GM18511 (cell line): Measurements from ENCODE around the gene ST6GALNAC3.
"Not testable (repeated sequence)": the region's sequence is repeated elsewhere in the genome, so short reads cannot be mapped to it uniquely, and the experiment has no call there.

Experiments
- ATAC-seq: cut with Tn5 transposase; IDR thresholded peaks from one replicate; pipeline ENCODE4 v1.9.1; 2021; ENCODE audit warnings: mild to moderate bottlenecking, moderate library complexity; ENCODE audit not compliant: unreplicated experiment

ST6GALNAC3 gene

GRCh38 chr1:76613886-76614285 lies 539.3 kb downstream of the ST6GALNAC3 start:
- no peak for ATAC-seq

GRCh38 chr1:76615253-76616035 lies 540.9 kb downstream of the ST6GALNAC3 start:
- no peak for ATAC-seq

GRCh38 chr1:76620371-76620770 lies 545.8 kb downstream of the ST6GALNAC3 start:
- ATAC-seq, result no peak

GRCh38 chr1:76622774-76623528 lies 548.4 kb downstream of the ST6GALNAC3 start:
- no peak for ATAC-seq

GRCh38 chr1:76625886-76626678 lies 551.5 kb downstream of the ST6GALNAC3 start:
- no peak for ATAC-seq

GRCh38 chr1:76627498-76627897 lies 553.0 kb downstream of the ST6GALNAC3 start:
- no peak for ATAC-seq

GRCh38 chr1:76627901-76628300 lies 553.4 kb downstream of the ST6GALNAC3 start:
- no peak for ATAC-seq

- ATAC-seq, result no peak
Measured at GRCh38 chr1:76632136-76632535, 557.6 kb downstream of the ST6GALNAC3 start.

- no peak for ATAC-seq
Measured at GRCh38 chr1:76635784-76636183, 561.2 kb downstream of the ST6GALNAC3 start.

GRCh38 chr1:76639181-76639580 lies 564.6 kb downstream of the ST6GALNAC3 start:
- ATAC-seq, result no peak

- ATAC-seq, result no peak
Measured at GRCh38 chr1:76640092-76640491, 565.5 kb downstream of the ST6GALNAC3 start.

GRCh38 chr1:76640723-76641122 lies 566.2 kb downstream of the ST6GALNAC3 start:
- no peak for ATAC-seq

GRCh38 chr1:76644139-76644538 lies 569.6 kb downstream of the ST6GALNAC3 start:
- no peak for ATAC-seq

- not testable (repeated sequence) for ATAC-seq
Measured at GRCh38 chr1:76652860-76653259, 578.3 kb downstream of the ST6GALNAC3 start.

GRCh38 chr1:76657623-76658022 lies 583.1 kb downstream of the ST6GALNAC3 start:
- no peak for ATAC-seq

GRCh38 chr1:76659171-76659940 lies 584.8 kb downstream of the ST6GALNAC3 start:
- ATAC-seq, result no peak

GRCh38 chr1:76661531-76661930 lies 587.0 kb downstream of the ST6GALNAC3 start:
- ATAC-seq, result no peak

- no peak for ATAC-seq
Measured at GRCh38 chr1:76666499-76666898, 592.0 kb downstream of the ST6GALNAC3 start.

GRCh38 chr1:76668046-76668445 lies 593.5 kb downstream of the ST6GALNAC3 start:
- ATAC-seq, result peak; percentile 88

GRCh38 chr1:76669131-76669530 lies 594.6 kb downstream of the ST6GALNAC3 start:
- no peak for ATAC-seq
